Endometrial microvascular endothelial cells (primary cell): ENCODE data around the gene EME2. TPM values are rescaled to one million over a fixed set of nuclear protein-coding genes. Genes with fewer than 3 reads are reported as not detected.

Experiments
- in situ Hi-C: cut with HindIII; loops from 2 replicates; pipeline ENCODE4 v1.10.0; 2017; ENCODE audit warnings: low sequenced_read_pairs, low pct_unique_long_range_greater_than_20kb; ENCODE audit errors: inconsistent ontology term
- total RNA-seq: library from RNA; depleted of rRNA; stranded (reverse); fragments of >200 nt; gene quantifications from one replicate; pipeline ENCODE4 v1.2.3, GENCODE V29; 2015; ENCODE audit errors: inconsistent ontology term

The EME2 gene
- total RNA-seq, 1 donor from 2014 or later: 3.5 TPM

GRCh38 chr16:1744338-1744840, 28.2 kb upstream of the EME2 start:
- in situ Hi-C loops: no loop called here

GRCh38 chr16:1745181-1745899, 27.3 kb upstream of the EME2 start:
- in situ Hi-C loops: no loop called here

GRCh38 chr16:1745900-1746692, 26.5 kb upstream of the EME2 start:
- in situ Hi-C loops: no loop called here

GRCh38 chr16:1746693-1747195, 25.9 kb upstream of the EME2 start:
- in situ Hi-C loops: no loop called here

- in situ Hi-C loops: no loop called here
Observed at GRCh38 chr16:1747934-1748333, 24.7 kb upstream of the EME2 start.

GRCh38 chr16:1749152-1750117, 23.2 kb upstream of the EME2 start:
- in situ Hi-C loops: no loop called here

GRCh38 chr16:1751946-1752345, 20.7 kb upstream of the EME2 start:
- in situ Hi-C loops: no loop called here

GRCh38 chr16:1752853-1753252, 19.8 kb upstream of the EME2 start:
- in situ Hi-C loops: no loop called here

GRCh38 chr16:1754204-1754603, 18.4 kb upstream of the EME2 start:
- in situ Hi-C loops: no loop called here

- in situ Hi-C loops: no loop called here
Observed at GRCh38 chr16:1757714-1758461, 14.7 kb upstream of the EME2 start.

GRCh38 chr16:1758923-1759322, 13.7 kb upstream of the EME2 start:
- in situ Hi-C loops: no loop called here

- in situ Hi-C loops: no loop called here
Observed at GRCh38 chr16:1759511-1759910, 13.1 kb upstream of the EME2 start.

- in situ Hi-C loops: no loop called here
Observed at GRCh38 chr16:1760911-1761310, 11.7 kb upstream of the EME2 start.

- in situ Hi-C loops: no loop called here
Observed at GRCh38 chr16:1761751-1762150, 10.9 kb upstream of the EME2 start.

GRCh38 chr16:1762196-1762878, 10.3 kb upstream of the EME2 start:
- in situ Hi-C loops: no loop called here

GRCh38 chr16:1762879-1763520, 9.6 kb upstream of the EME2 start:
- in situ Hi-C loops: no loop called here
